Stimulated activated CD8-positive, alpha-beta memory T cell treated with anti-CD3 and anti-CD28 coated beads, Interleukin-12 subunit alpha, Interleukin-12 subunit beta, amount 100 ng/mL, for 4 hours (primary cell): ENCODE data around the gene XPO6.

Experiments
- DNase-seq: peaks from one replicate; pipeline ENCODE4 v3.0.0-alpha.2; 2020; ENCODE audit warnings: low read depth

The XPO6 gene

GRCh38 chr16:28061352-28062101 is 150.2 kb downstream of the XPO6 start:
- DNase-seq: no peak

- no peak for DNase-seq
Measured at GRCh38 chr16:28059841-28060575, 151.8 kb downstream of the XPO6 start.

GRCh38 chr16:28058839-28059589 is 152.8 kb downstream of the XPO6 start:
- no peak for DNase-seq

GRCh38 chr16:28057949-28058348 is 153.8 kb downstream of the XPO6 start:
- DNase-seq: no peak

GRCh38 chr16:28053461-28053860 is 158.3 kb downstream of the XPO6 start:
- DNase-seq: no peak

GRCh38 chr16:28052274-28053128 is 159.3 kb downstream of the XPO6 start:
- no peak for DNase-seq

- no peak for DNase-seq
Measured at GRCh38 chr16:28051486-28051885, 160.3 kb downstream of the XPO6 start.
